ENCODE measurements around the gene NAIF1.
"Not testable (repeated sequence)": the region's sequence is repeated elsewhere in the genome, so short reads cannot be mapped to it uniquely, and the experiment has no call there.

NAIF1 gene

DNA sequence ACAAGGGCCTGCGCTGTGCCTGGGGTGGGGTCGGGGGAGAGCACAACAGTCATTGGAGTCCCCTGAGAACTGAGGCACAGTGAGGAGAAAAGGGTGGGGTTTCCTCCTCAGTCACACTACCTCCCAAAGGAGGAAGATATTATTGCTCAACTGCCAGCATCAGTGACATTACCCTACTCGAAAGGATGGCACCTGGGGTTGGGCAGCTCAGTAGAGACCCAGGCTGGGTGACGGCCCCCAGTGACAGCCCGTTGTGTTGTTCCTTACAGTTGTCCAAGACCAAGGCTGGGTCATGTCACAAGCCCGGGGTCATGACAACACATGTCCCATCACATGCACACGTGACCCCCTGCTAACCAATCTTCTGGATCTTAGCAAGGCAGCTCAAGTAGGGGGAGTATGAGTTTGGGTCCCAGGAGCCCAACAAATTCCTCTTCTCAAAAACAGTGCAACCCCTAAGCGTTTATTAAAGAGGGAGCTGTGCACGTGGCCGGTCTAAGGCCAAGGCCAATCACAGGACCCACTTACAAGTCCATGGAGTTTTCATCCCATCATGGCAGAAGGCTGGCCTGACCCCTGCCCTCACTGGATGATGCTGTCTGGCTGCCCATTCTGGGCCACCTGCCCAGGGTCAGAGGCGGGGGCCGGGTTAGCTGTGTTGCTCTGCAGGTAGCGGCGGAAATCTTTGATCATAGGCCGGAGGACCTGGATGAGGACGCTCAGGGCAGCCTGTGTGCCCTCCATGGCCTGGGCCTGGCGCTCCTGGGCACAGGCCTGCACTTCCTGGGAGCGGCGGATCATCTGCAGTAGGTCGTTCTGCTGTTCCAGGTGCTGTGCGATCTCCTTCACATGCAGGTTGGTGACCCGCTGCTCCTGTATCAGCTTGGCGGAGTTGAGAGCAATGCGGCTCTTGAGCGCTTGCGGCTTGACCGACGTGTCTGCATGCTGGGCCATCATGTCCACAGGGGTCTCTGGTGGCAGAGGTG lies 4.0 kb downstream of the NAIF1 start:
- in situ Hi-C loops (cut with MboI; ENCODE audit: low sequenced_read_pairs) = no loop called here

GRCh38 chr9:128062279-128062678 lies 4.8 kb downstream of the NAIF1 start:
- in situ Hi-C loops (cut with MboI; ENCODE audit: low sequenced_read_pairs) = no loop called here

- in situ Hi-C loops (cut with MboI; ENCODE audit: low sequenced_read_pairs) = no loop called here
Observed at GRCh38 chr9:128061275-128061960, 5.7 kb downstream of the NAIF1 start.

- in situ Hi-C loops (cut with MboI; ENCODE audit: low sequenced_read_pairs) = no loop called here
Observed at GRCh38 chr9:128059365-128059983, 7.6 kb downstream of the NAIF1 start.

DNA sequence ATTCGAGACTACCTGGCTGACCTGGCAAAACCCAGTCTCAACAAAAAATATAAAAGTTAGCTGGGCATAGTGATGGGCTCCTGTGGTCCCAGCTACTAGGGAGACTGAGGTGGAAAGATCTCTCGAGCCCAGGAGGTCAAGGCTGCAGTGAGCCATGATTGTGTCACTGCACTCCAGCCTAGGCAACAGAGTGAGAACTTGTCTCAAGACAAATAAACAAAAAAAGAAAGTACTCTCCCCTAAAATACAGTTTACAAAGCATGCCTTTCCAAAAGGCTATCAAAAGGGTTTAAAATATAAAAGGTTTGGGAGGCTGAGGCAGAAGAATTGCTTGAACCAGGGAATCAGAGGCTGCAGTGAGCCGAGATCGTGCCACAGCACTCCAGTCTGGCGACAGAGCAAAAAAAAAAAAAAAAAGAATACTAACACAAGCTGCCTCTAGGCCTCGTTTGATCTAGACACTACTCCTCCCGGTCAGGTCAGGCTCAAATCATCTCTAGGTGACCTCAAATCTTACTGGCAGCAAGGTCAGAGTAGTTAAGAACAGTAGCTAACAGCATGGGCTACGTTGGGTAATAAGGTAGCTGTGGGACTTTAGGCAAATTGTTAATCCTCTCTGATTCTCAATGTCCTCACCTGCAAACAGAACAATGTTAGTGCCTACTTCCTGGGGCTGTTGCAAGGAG lies 9.3 kb downstream of the NAIF1 start:
- in situ Hi-C loops (cut with MboI; ENCODE audit: low sequenced_read_pairs) = no loop called here

DNA sequence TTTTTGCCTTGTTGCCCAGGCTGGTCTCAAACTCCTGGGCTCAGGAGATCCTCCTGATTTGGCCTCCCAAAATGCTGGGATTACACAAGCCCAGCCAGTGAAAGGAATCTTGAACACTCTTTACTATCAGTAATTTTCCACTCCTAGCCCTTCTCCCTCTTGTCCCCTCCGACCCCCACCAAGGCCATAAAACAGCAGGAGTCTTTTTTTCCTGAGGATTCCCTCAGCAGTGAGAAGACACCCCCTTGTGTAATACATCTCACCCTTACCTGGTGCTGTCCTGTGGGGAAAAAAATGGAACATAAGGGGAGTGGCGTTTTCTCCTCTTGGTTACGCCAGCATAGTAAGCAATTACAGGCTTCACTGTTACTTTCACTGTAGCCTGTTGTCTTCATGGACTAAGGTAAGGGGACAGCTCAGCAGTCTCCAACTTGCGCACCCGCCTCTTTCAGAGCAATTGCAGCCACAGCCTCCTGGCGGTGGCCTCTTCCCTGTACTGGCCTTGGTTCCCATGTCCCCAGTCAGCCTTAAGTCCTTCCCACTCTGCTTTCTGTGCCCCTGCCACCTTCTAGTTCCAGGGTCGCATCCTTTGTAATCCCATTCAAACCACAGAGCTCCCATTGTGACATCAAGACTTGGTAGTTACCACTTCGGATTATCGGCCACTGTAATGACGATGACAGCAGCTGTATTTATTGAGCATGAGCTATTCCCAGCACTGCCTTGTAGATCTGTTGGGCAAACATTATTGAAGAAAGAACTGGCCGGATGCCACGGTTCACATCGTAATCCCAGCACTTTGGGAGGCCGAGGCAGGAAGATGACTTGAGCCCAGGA lies 10.0 kb downstream of the NAIF1 start:
- in situ Hi-C loops (cut with MboI; ENCODE audit: low sequenced_read_pairs) = no loop called here

DNA sequence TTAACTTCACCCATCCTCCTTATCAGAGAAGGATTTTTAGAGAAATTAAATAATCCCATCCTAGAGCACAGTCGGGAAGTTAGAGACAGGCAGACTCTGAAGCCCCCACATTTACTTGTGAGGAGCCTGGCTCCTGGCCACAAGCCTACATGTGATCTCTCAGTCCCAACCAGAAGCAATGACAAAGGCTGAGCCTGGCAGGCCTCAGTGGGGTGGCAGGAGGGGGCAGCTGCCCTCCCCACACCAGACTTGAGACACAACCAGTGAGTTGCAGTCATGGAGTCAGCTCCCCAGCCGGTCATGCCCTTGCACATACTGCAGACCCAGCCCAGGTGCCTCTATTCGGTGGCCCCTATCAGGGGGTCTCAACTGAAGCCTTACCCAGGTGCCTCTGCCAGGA lies 11.0 kb downstream of the NAIF1 start:
- in situ Hi-C loops (cut with MboI; ENCODE audit: low sequenced_read_pairs) = no loop called here

DNA sequence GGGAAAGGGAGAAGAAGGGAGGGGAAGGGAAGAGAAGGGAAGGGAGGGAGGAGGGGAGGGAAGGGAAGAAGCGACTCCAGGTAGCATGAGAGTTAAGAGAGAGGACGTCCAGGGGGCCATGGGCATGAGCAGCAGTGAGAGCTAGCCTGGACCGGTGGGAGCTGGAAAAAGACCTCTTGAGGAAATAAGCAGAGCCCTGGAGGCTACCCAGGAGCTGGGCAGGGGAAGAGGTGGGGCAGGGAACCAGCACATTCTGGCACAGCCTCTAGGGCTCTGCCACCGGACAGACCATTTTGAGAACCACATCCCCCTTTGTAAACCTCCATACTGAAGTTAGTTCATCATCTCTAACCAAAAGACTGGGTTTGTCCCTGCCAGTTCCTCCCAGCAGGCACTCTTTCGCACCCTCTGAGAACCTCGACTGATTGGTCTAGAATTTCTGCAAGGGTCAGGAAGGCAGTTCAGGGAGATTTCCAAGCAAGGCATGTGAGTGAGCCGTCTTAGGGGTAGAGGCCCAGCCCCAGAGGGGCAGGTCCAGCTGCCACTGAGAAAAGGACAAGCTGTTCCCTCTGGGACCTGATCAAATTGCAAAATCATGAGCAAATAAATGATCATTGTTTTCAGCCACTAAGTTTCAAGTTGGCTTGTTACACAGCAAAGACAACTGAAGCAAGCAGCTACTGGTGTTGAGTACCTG lies 11.6 kb downstream of the NAIF1 start:
- in situ Hi-C loops (cut with MboI; ENCODE audit: low sequenced_read_pairs) = no loop called here

GRCh38 chr9:128054087-128054486 lies 13.0 kb downstream of the NAIF1 start:
- in situ Hi-C loops (cut with MboI; ENCODE audit: low sequenced_read_pairs) = no loop called here

GRCh38 chr9:128053560-128053959 lies 13.6 kb downstream of the NAIF1 start:
- in situ Hi-C loops (cut with MboI; ENCODE audit: low sequenced_read_pairs) = no loop called here

DNA sequence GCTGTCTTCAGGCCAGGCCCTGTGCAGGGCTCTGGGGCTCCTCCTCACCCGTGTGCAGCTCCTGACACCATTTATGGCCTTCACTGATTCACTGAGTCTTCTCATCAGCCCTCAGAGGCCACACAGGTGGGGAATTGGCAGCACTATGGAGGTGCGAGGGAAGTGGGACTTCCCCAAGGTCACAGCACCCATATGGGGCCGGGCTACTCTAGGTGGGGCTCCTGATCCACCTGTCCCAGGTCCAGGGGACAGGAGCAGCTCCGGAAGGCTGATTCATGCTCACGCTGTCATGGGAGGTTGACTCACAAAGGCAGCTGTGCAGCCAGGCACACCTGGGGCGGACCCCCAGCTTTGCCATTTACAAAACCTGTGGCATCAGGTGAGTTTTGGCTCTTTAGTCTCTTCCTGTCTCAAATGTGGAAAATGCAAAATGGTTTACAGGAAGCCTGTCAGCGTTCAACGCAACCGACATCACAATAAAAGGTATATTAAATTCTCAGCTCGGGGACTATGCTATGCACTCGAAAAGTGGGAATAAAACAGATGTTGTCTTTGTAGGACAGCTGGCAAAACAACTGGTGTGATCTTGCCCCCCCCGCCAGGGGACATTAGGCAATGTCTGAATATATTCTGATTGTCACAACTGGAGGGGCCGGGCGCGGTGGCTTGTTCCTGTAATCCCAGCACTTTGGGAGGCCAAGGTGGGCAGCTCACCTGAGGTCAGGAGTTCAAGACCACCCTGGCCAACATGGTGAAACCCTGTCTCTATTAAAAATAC lies 15.0 kb downstream of the NAIF1 start:
- in situ Hi-C loops (cut with MboI; ENCODE audit: low sequenced_read_pairs) = no loop called here

GRCh38 chr9:128049843-128050242 lies 17.3 kb downstream of the NAIF1 start:
- in situ Hi-C loops (cut with MboI; ENCODE audit: low sequenced_read_pairs) = no loop called here

- in situ Hi-C loops (cut with MboI; ENCODE audit: low sequenced_read_pairs) = no loop called here
Observed at GRCh38 chr9:128048663-128049062, 18.5 kb downstream of the NAIF1 start.

- in situ Hi-C loops (cut with MboI; ENCODE audit: low sequenced_read_pairs) = no loop called here
Observed at GRCh38 chr9:128047231-128047630, 19.9 kb downstream of the NAIF1 start.

DNA sequence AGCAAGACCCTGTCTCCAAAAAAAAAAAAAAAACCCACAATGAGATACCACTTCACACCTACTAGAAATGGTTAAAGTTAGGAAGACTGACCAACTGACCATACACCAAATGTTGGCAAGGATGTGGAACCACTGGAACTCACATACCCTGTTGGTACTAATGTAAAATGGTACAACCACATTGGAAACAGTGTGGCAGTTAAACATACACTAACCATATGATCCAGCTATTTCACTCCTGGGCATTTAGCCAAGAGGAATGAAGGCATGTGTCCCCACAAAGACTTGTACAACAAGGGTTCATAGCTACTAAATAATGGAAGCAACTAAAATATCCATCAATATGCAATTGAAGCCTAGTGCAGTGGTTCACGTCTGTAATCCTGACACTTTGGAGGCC lies 21.3 kb downstream of the NAIF1 start:
- in situ Hi-C loops (cut with MboI; ENCODE audit: low sequenced_read_pairs) = no loop called here

DNA sequence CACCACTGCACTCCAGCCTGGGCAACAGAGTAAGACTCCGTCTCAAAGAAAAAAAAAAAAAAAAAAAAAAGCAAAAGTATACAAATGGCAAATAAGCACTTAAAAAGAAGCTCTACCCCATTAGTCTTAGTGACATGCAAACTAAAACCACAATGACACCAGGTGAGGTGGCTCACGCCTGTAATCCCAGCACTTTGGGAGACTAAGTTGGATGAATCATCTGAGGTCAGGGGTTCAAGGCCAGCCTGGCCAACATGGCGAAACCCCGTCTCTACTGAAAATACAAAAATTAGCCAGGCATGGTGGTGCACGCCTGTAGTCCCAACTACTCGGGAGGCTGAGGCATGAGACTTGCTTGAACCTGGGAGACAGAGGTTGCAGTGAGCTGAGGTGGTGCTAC lies 21.7 kb downstream of the NAIF1 start:
- in situ Hi-C loops (cut with MboI; ENCODE audit: low sequenced_read_pairs) = not testable (repeated sequence)

GRCh38 chr9:128043467-128043868 lies 23.7 kb downstream of the NAIF1 start:
- in situ Hi-C loops (cut with MboI; ENCODE audit: low sequenced_read_pairs) = no loop called here

DNA sequence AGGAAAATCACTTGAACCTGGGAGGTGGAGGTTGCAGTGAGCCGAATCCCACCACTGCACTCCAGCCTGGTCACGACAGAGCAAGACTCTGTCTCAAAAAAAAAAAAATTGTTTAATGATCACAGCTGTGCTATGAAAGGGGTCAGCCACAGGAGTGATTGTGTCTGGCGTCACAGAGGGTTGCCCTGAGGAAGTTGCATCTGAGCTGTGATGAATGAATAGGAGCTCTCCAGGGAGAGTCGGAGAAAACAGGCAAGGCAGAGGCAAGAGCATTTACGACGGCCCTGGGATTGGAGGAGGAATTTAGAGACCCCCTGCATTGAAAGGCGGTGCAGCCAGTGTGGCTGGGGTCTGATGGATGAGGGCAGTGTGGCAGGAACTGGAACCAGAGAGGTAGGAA lies 25.1 kb downstream of the NAIF1 start:
- in situ Hi-C loops (cut with MboI; ENCODE audit: low sequenced_read_pairs) = no loop called here

GRCh38 chr9:128040783-128041182 lies 26.3 kb downstream of the NAIF1 start:
- in situ Hi-C loops (cut with MboI; ENCODE audit: low sequenced_read_pairs) = not testable (repeated sequence)
